Measurements from ENCODE around the gene SALL3.

The SALL3 gene

DNA sequence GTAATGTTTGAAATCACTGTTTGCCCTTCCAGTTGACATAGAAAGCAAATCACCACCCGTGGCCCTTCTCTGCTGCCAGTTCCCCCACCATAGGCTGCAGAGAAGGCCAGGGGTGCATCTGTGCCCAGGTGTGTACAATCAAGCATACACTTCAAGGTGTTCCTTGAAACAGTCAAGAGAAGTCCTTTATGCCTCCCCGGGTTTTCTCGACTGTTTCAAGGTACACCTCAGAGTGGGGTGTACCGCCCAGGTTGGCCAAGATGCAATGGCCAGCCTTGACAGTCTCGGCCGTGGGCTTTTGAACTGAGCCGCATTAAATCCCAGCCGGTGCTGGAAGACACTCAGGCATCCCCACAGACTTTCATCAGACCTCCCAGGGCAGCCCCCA is 68.6 kb downstream of the SALL3 start:
- intact Hi-C loops (cut with DNase I): no loop called here
- DNase-seq: no peak

DNA sequence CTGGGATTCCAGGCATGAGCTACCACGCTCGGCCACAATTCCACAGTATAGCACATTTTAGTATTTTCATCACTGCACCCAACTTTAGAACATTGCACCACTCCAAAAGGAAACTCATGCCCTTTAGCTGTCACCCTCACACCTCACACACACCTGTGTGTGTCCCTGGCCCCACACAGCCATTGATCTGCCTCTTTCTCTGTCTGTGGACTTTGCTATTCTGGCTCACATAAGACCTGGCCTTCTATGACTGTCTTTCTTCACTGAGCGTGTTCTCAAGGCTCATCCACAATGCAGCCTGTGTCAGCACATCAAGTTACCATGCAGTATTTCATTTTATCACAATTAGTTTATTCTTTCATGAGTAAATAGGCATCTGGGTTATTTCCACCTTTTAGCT is 69.9 kb downstream of the SALL3 start:
- intact Hi-C loops (cut with DNase I): no loop called here
- no peak for DNase-seq
